ENCODE results near the gene OSMR. TPM values are rescaled to one million over a fixed set of nuclear protein-coding genes. Genes with fewer than 3 reads are reported as not detected.

The OSMR gene
- total and polyA plus RNA-seq, 2 experiments from 2014 or later = 1.5 to 2.6 TPM

DNA sequence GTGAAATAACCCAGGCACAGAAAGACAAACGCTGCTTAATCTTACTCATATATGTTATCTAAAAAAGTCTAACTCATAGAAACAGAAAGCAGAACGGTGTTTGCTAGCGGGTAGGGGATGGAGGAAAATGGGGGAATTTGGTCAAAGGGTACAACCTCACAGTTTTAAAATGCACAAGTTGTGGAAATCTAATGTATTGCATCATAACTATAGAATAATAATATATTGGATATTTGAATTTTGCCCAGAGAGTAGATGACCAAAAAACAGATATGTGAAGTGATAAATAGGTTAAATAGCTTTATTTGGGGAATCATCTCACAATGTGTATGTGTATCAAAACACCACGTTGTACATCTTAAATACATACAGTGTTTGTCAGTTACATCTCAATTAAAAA, 22.3 kb upstream of the OSMR start (continued):
- TF ChIP-seq, protein P1, sequence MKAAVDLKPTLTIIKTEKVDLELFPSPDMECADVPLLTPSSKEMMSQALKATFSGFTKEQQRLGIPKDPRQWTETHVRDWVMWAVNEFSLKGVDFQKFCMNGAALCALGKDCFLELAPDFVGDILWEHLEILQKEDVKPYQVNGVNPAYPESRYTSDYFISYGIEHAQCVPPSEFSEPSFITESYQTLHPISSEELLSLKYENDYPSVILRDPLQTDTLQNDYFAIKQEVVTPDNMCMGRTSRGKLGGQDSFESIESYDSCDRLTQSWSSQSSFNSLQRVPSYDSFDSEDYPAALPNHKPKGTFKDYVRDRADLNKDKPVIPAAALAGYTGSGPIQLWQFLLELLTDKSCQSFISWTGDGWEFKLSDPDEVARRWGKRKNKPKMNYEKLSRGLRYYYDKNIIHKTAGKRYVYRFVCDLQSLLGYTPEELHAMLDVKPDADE (IDR thresholded peaks at IDR 0.05) = no peak
- TF ChIP-seq EZH2phosphoT487 (IDR thresholded peaks at IDR 0.05; ENCODE audit: unreplicated experiment) (no peak), STAT1 (IDR thresholded peaks at IDR 0.05; ENCODE audit: unreplicated experiment) (no peak), NANOG (IDR thresholded peaks at IDR 0.05; ENCODE audit: borderline replicate concordance) (no peak), ZNF114 (CRISPR knock-in tag; IDR thresholded peaks at IDR 0.05) (no peak), CREB1 (CRISPR knock-in tag; IDR thresholded peaks at IDR 0.05; ENCODE audit: low read depth) (no peak), ZNF331 (CRISPR knock-in tag; IDR thresholded peaks at IDR 0.05; ENCODE audit: low read depth) (no peak), EZH2 (IDR thresholded peaks at IDR 0.05; ENCODE audit: low read depth, unreplicated experiment) (no peak), JUNB (IDR thresholded peaks at IDR 0.05; ENCODE audit: unreplicated experiment) (no peak)
- TF ChIP-seq, protein P2, sequence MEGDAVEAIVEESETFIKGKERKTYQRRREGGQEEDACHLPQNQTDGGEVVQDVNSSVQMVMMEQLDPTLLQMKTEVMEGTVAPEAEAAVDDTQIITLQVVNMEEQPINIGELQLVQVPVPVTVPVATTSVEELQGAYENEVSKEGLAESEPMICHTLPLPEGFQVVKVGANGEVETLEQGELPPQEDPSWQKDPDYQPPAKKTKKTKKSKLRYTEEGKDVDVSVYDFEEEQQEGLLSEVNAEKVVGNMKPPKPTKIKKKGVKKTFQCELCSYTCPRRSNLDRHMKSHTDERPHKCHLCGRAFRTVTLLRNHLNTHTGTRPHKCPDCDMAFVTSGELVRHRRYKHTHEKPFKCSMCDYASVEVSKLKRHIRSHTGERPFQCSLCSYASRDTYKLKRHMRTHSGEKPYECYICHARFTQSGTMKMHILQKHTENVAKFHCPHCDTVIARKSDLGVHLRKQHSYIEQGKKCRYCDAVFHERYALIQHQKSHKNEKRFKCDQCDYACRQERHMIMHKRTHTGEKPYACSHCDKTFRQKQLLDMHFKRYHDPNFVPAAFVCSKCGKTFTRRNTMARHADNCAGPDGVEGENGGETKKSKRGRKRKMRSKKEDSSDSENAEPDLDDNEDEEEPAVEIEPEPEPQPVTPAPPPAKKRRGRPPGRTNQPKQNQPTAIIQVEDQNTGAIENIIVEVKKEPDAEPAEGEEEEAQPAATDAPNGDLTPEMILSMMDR (conservative IDR thresholded peaks at IDR 0.05; ENCODE audit: low read depth in 2 of 2) = no peak

DNA sequence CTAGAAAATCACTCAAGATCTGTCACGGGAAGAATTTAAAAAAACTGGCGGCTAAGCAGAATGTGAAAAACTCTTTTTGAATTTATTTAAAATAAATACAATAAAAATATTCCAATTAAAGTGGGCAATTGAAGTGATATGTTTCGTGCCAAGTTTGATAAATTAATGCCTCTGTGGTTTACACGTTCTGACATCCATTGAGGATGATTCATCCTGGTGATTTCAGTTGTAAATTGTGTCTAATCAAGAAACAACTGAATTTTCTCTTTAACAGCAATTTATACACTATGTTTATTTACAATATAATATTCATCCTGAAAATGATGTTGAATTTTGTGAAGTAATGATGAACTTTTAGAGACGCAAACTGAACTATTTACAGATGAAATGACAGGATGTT, 21.0 kb upstream of the OSMR start:
- no peak overlapping the region for H3K4me3 Mint-ChIP-seq
- ATAC-seq (no peak), DNase-seq (ENCODE audit: low spot score) (no peak)
- Histone ChIP-seq H3K36me3 (ENCODE audit: insufficient read depth) (no peaks in the 10 kb centered on the region), H3K4me1 (ENCODE audit: insufficient read depth) (no peaks in the 10 kb centered on the region), H3K4me2 (no peak overlapping the region), H3K4me3 (no peak overlapping the region), H3F3A (replicated peaks; ENCODE audit: low read depth) (peaks cover 10% of the 10 kb centered on the region; the same call in 1 of the 2 replicates), H3K79me2 (replicated peaks; ENCODE audit: insufficient read depth) (no peaks in the 10 kb centered on the region), H4K20me1 (replicated peaks; ENCODE audit: insufficient read depth) (no peaks in the 10 kb centered on the region), H3K27ac (ENCODE audit: low read depth) (no peak overlapping the region), H2AFZ (no peak overlapping the region), H3K27me3 (ENCODE audit: insufficient read depth) (no peaks in the 10 kb centered on the region), H3K9me2 (ENCODE audit: insufficient read depth) (peaks cover 10% of the 10 kb centered on the region; the same call in 1 of the 2 replicates)
- H3K36me3 Mint-ChIP-seq (ENCODE audit: low read depth) = peaks cover 7% of the 10 kb centered on the region; the same call in 2 of the 3 replicates
- H3K27me3 Mint-ChIP-seq (ENCODE audit: insufficient read depth, low read depth, poor library complexity) = no peaks in the 10 kb centered on the region
- H3K9me3 Mint-ChIP-seq = peaks cover 19% of the 10 kb centered on the region
- no peaks in the 10 kb centered on the region for H3K4me1 Mint-ChIP-seq
- no peak overlapping the region for H3K27ac Mint-ChIP-seq
- TF ChIP-seq ZNF114 (CRISPR knock-in tag; IDR thresholded peaks at IDR 0.05) = no peak
- TF ChIP-seq, protein P2 (conservative IDR thresholded peaks at IDR 0.05; ENCODE audit: low read depth in 2 of 2) = no peak
- TF ChIP-seq, protein P3, sequence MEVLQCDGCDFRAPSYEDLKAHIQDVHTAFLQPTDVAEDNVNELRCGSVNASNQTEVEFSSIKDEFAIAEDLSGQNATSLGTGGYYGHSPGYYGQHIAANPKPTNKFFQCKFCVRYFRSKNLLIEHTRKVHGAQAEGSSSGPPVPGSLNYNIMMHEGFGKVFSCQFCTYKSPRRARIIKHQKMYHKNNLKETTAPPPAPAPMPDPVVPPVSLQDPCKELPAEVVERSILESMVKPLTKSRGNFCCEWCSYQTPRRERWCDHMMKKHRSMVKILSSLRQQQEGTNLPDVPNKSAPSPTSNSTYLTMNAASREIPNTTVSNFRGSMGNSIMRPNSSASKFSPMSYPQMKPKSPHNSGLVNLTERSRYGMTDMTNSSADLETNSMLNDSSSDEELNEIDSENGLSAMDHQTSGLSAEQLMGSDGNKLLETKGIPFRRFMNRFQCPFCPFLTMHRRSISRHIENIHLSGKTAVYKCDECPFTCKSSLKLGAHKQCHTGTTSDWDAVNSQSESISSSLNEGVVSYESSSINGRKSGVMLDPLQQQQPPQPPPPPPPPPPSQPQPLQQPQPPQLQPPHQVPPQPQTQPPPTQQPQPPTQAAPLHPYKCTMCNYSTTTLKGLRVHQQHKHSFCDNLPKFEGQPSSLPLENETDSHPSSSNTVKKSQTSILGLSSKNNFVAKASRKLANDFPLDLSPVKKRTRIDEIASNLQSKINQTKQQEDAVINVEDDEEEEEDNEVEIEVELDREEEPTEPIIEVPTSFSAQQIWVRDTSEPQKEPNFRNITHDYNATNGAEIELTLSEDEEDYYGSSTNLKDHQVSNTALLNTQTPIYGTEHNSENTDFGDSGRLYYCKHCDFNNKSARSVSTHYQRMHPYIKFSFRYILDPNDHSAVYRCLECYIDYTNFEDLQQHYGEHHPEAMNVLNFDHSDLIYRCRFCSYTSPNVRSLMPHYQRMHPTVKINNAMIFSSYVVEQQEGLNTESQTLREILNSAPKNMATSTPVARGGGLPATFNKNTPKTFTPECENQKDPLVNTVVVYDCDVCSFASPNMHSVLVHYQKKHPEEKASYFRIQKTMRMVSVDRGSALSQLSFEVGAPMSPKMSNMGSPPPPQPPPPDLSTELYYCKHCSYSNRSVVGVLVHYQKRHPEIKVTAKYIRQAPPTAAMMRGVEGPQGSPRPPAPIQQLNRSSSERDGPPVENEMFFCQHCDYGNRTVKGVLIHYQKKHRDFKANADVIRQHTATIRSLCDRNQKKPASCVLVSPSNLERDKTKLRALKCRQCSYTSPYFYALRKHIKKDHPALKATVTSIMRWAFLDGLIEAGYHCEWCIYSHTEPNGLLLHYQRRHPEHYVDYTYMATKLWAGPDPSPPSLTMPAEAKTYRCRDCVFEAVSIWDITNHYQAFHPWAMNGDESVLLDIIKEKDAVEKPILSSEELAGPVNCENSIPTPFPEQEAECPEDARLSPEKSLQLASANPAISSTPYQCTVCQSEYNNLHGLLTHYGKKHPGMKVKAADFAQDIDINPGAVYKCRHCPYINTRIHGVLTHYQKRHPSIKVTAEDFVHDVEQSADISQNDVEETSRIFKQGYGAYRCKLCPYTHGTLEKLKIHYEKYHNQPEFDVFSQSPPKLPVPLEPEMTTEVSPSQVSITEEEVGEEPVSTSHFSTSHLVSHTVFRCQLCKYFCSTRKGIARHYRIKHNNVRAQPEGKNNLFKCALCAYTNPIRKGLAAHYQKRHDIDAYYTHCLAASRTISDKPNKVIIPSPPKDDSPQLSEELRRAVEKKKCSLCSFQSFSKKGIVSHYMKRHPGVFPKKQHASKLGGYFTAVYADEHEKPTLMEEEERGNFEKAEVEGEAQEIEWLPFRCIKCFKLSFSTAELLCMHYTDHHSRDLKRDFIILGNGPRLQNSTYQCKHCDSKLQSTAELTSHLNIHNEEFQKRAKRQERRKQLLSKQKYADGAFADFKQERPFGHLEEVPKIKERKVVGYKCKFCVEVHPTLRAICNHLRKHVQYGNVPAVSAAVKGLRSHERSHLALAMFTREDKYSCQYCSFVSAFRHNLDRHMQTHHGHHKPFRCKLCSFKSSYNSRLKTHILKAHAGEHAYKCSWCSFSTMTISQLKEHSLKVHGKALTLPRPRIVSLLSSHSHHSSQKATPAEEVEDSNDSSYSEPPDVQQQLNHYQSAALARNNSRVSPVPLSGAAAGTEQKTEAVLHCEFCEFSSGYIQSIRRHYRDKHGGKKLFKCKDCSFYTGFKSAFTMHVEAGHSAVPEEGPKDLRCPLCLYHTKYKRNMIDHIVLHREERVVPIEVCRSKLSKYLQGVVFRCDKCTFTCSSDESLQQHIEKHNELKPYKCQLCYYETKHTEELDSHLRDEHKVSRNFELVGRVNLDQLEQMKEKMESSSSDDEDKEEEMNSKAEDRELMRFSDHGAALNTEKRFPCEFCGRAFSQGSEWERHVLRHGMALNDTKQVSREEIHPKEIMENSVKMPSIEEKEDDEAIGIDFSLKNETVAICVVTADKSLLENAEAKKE (CRISPR knock-in tag; IDR thresholded peaks at IDR 0.05) = no peak

Measured in GM23338 (cell line).